Measurements from ENCODE around the gene XXYLT1. TPM values are rescaled to one million over a fixed set of nuclear protein-coding genes. Genes with fewer than 3 reads are reported as not detected.

The XXYLT1 gene
- total RNA-seq, 2 donors from 2014 or later: 1.3 to 4.2 TPM

DNA sequence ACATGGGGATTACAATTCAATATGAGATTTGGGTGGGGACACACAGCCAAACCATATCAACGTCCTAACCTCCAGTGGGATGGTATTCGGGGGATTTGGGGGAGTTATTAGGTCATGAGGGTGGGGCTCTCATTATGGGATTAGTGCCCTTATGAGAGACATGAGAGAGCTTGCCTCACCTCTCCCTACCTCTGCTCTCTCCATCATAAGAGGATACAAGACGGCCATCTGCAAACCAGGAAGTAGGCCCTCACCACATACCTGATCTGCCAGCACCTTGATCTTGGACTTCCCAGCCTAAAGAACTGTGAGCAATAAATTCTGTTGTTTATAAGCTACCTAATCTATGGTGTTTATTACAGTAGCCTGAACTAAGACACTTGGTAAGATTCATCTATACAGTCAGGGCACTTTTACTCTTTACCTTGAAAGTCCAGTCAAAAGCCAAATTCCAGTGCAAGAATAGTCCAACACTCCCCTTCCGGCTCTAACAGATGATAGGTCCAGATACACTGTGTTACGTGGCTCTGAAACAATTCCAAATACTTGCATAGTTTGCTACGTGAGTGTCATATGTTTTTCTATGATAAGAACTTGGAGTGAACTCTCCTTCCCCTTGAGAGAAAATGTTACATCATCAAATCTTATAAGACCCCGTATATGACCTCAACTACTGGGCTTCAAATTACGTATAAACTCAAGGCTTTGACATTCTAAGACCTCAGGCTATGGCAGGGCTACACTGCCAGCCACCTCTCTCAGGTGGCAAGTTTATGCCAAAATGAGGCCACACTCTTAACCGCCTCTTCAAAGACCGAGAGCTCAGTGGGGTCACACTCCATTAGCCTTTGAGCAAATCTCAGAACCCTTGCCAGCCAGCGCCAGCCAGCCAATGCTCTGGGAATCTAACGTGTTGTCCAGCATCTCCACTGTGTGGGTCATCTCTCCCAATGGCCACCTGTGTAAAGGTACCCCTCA, 129.9 kb downstream of the XXYLT1 start:
- H3K9me3 ChIP-seq: no peaks in the 10 kb centered on the region
- H3K4me1 ChIP-seq: no peaks in the 10 kb centered on the region
- ATAC-seq (no peak), DNase-seq (no peak)
- WGBS, 2 donors: 91% methylated on average over 12 of the region's 12 CpGs
- H3K27ac ChIP-seq: no peak overlapping the region
- H3K27me3 ChIP-seq: no peaks in the 10 kb centered on the region
- H3K36me3 ChIP-seq (replicated peaks in 1 of 2; ENCODE audit: insufficient read depth in 1 of 2, low read depth in 2 of 2): no peaks in the 10 kb centered on the region
- intact Hi-C loops (cut with DNase I): no loop called here
- H3K4me3 ChIP-seq: no peak overlapping the region
- no peak for TF ChIP-seq POLR2A (IDR thresholded peaks at IDR 0.05)
- TF ChIP-seq, protein P1, sequence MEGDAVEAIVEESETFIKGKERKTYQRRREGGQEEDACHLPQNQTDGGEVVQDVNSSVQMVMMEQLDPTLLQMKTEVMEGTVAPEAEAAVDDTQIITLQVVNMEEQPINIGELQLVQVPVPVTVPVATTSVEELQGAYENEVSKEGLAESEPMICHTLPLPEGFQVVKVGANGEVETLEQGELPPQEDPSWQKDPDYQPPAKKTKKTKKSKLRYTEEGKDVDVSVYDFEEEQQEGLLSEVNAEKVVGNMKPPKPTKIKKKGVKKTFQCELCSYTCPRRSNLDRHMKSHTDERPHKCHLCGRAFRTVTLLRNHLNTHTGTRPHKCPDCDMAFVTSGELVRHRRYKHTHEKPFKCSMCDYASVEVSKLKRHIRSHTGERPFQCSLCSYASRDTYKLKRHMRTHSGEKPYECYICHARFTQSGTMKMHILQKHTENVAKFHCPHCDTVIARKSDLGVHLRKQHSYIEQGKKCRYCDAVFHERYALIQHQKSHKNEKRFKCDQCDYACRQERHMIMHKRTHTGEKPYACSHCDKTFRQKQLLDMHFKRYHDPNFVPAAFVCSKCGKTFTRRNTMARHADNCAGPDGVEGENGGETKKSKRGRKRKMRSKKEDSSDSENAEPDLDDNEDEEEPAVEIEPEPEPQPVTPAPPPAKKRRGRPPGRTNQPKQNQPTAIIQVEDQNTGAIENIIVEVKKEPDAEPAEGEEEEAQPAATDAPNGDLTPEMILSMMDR (IDR thresholded peaks at IDR 0.05): no peak

DNA sequence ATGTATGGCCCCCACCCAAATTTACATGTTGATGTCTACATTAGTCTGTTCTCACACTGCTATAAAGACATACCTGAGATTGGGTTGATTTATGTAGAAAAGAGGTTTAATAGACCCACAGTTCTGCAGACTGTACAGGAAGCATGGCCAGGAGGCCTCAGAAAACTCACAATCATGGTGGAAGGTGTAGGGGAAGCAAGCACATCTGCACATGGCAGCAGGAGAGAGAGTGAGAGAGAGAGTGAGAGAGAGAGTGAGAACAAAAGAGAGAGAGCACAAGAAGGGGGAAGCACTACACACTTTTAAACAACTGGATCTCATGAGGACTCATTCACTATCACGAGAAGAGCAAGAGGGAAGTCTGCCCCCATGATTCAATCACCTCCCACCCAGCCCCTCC, 130.5 kb downstream of the XXYLT1 start:
- no peak for TF ChIP-seq POLR2A (IDR thresholded peaks at IDR 0.05)
- TF ChIP-seq, protein P1 (IDR thresholded peaks at IDR 0.05): no peak
- no peak overlapping the region for H3K27ac ChIP-seq
- 84 to 95% methylated on average over 1 of the region's 1 CpG for WGBS, 2 donors
- no peak overlapping the region for H3K4me3 ChIP-seq
- intact Hi-C loops (cut with DNase I): no loop called here
- no peaks in the 10 kb centered on the region for H3K27me3 ChIP-seq
- ATAC-seq: no peak
- no peaks in the 10 kb centered on the region for H3K9me3 ChIP-seq
- H3K36me3 ChIP-seq (replicated peaks in 1 of 2; ENCODE audit: insufficient read depth in 1 of 2, low read depth in 2 of 2): no peaks in the 10 kb centered on the region
- DNase-seq: no peak
- no peaks in the 10 kb centered on the region for H3K4me1 ChIP-seq

DNA sequence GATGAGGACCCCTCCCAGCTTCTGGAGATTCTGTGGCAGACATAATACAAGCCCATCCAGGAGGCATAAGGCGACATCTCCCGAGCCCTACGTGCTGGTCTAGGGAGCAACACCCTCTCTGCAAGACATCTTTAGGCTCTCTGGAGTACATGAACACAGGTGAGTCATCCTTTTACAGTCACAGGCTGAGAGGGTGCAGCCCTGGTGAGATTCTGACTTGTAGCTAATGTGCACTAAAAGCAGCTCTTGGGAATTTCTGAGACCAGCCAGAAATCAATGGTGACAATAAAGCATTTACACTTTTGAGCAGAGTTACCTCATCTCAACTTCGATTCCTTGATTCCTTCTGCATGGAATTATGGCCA, 131.1 kb downstream of the XXYLT1 start:
- WGBS, 2 donors: 73 to 90% methylated on average over 1 to 4 of the region's 4 CpGs
- no peak for DNase-seq
- intact Hi-C loops (cut with DNase I): no loop called here
- Histone ChIP-seq H3K9me3 (no peaks in the 10 kb centered on the region), H3K4me1 (no peaks in the 10 kb centered on the region), H3K4me3 (no peak overlapping the region), H3K27ac (no peak overlapping the region), H3K27me3 (no peaks in the 10 kb centered on the region), H3K36me3 (replicated peaks in 1 of 2; ENCODE audit: insufficient read depth in 1 of 2, low read depth in 2 of 2) (no peaks in the 10 kb centered on the region)
- TF ChIP-seq POLR2A (IDR thresholded peaks at IDR 0.05): no peak
- TF ChIP-seq, protein P1 (IDR thresholded peaks at IDR 0.05): no peak
- ATAC-seq: no peak

DNA sequence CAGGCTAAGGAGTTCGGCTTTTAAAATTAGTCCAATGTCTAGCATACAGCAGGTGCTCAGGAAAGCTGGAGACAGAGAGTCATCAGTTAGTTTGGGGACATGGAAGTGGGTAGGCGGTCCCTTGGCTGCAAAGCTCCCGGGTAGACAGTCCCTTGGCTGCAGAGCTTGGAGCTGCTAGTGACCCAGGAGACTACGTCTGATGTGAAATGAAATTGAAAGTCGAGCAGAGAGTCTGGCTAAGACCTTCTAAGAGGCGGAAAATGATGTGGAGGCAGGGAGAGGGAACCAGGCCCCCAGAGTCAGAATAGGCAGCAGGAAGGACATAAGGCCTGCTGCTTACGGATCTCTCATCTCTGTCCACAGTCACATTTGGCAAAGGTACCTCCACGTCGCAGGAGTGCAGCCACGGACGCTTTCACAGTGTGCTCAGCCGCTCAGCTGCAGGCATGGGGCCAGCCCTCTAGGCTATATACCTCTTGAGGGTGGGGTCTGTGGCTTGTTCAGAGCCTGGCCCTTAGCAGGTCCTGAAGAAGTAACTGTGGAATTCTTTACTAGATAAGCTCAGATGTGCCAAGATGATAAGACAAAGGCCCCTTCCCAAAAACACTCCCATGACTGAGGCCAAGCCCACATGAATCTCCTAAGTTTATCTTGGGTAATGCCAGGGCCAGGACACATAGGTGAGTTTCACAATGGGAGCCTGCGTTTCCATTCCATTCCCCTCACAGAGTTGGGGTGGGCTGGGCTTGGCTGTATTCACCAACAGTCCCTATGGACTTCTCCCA, 131.7 kb downstream of the XXYLT1 start:
- Histone ChIP-seq H3K4me1 (no peaks in the 10 kb centered on the region), H3K4me3 (no peak overlapping the region), H3K9me3 (no peaks in the 10 kb centered on the region), H3K27me3 (no peaks in the 10 kb centered on the region), H3K27ac (no peak overlapping the region), H3K36me3 (replicated peaks in 1 of 2; ENCODE audit: insufficient read depth in 1 of 2, low read depth in 2 of 2) (no peaks in the 10 kb centered on the region)
- 79 to 90% methylated on average over 13 of the region's 13 CpGs for WGBS, 2 donors
- TF ChIP-seq, protein P1 (IDR thresholded peaks at IDR 0.05): no peak
- TF ChIP-seq POLR2A (IDR thresholded peaks at IDR 0.05): no peak
- DNase-seq: no peak
- no peak for ATAC-seq
- intact Hi-C loops (cut with DNase I): no loop called here
